SK-N-SH treated with all-trans-retinoic acid at 6 μM for 48 hours (cell line): ENCODE data around the gene CRIP2.

Source experiments
- ATAC-seq: fragments of 200-7000 bp; cut with Tn5 transposase; 3 replicates; pipeline ENCODE4 v1.9.1; 2020; ENCODE audit warnings: mild to moderate bottlenecking, moderate library complexity
- ARNTL ChIP-seq: fragments of 450-650 bp; formaldehyde crosslinking; IDR thresholded peaks from 2 replicates; pipeline ENCODE4 v1.5.0; 2020; ENCODE audit warnings: low read depth, mild to moderate bottlenecking, moderate library complexity, borderline replicate concordance
- BACH2 ChIP-seq: fragments of 250-450 bp; sonication (Bioruptor Pico); IDR thresholded peaks from 2 replicates; pipeline ENCODE4 v1.9.0; 2021; ENCODE audit warnings: mild to moderate bottlenecking, borderline replicate concordance
- CREB5 ChIP-seq: fragments of 250-450 bp; sonication (Bioruptor Pico); IDR thresholded peaks from 2 replicates; pipeline ENCODE4 v1.5.1; 2020; ENCODE audit warnings: low read depth, mild to moderate bottlenecking, moderate library complexity
- CSDC2 ChIP-seq: fragments of 250-450 bp; sonication (Bioruptor Pico); IDR thresholded peaks from 2 replicates; pipeline ENCODE4 v1.5.0; 2020; ENCODE audit warnings: mild to moderate bottlenecking, moderate library complexity
- CSRNP3 ChIP-seq: fragments of 250-450 bp; sonication (Bioruptor Pico); IDR thresholded peaks from 2 replicates; pipeline ENCODE4 v1.5.1; 2021; ENCODE audit warnings: mild to moderate bottlenecking, moderate library complexity
- ESRRG ChIP-seq: fragments of 250-450 bp; sonication (Bioruptor Pico); IDR thresholded peaks from 2 replicates; pipeline ENCODE4 v1.6.1; 2021; ENCODE audit warnings: mild to moderate bottlenecking
- ISL1 ChIP-seq: fragments of 250-450 bp; sonication (Bioruptor Pico); IDR thresholded peaks from 2 replicates; pipeline ENCODE4 v2.1.2; 2022; ENCODE audit warnings: mild to moderate bottlenecking, moderate library complexity
- OSR1 ChIP-seq: fragments of 250-450 bp; sonication (Bioruptor Pico); IDR thresholded peaks from 2 replicates; pipeline ENCODE4 v1.8.0; 2022; ENCODE audit warnings: moderate library complexity, mild to moderate bottlenecking, inconsistent platforms
- PATZ1 ChIP-seq: fragments of 250-450 bp; sonication (Bioruptor Pico); IDR thresholded peaks from 2 replicates; pipeline ENCODE4 v1.8.0; 2020; ENCODE audit warnings: mild to moderate bottlenecking, moderate library complexity, borderline replicate concordance
- PPARA ChIP-seq: fragments of 250-450 bp; sonication (Bioruptor Pico); IDR thresholded peaks from 2 replicates; pipeline ENCODE4 v1.5.0; 2020; ENCODE audit warnings: mild to moderate bottlenecking, borderline replicate concordance
- SNAI2 ChIP-seq: fragments of 250-450 bp; sonication (Bioruptor Pico); IDR thresholded peaks from 2 replicates; pipeline ENCODE4 v1.5.0; 2020; ENCODE audit warnings: mild to moderate bottlenecking, moderate library complexity
- TCF4 ChIP-seq: fragments of 250-450 bp; sonication (Bioruptor Pico); IDR thresholded peaks from 2 replicates; pipeline ENCODE4 v1.8.0; 2021; ENCODE audit warnings: mild to moderate bottlenecking, moderate library complexity, borderline replicate concordance
- TOX ChIP-seq: fragments of 250-450 bp; sonication (Bioruptor Pico); IDR thresholded peaks from 2 replicates; pipeline ENCODE4 v1.8.0; 2021; ENCODE audit warnings: mild to moderate bottlenecking, moderate library complexity, borderline replicate concordance
- TSHZ2 ChIP-seq: fragments of 250-450 bp; sonication (Bioruptor Pico); IDR thresholded peaks from 2 replicates; pipeline ENCODE4 v1.5.0; 2020; ENCODE audit warnings: mild to moderate bottlenecking, moderate library complexity
- ZFP3 ChIP-seq: fragments of 250-450 bp; sonication (Bioruptor Pico); IDR thresholded peaks from 2 replicates; pipeline ENCODE4 v1.5.0; 2020; ENCODE audit warnings: mild to moderate bottlenecking, moderate library complexity
- ZNF565 ChIP-seq: fragments of 450-650 bp; formaldehyde crosslinking; conservative IDR thresholded peaks from 2 replicates; pipeline ENCODE4 v1.5.0; 2020; ENCODE audit warnings: low read depth, mild to moderate bottlenecking, moderate library complexity
- ZNF8 ChIP-seq: fragments of 450-650 bp; formaldehyde crosslinking; IDR thresholded peaks from 2 replicates; pipeline ENCODE4 v1.5.0; 2020; ENCODE audit warnings: mild to moderate bottlenecking, moderate library complexity

CRIP2 gene

DNA sequence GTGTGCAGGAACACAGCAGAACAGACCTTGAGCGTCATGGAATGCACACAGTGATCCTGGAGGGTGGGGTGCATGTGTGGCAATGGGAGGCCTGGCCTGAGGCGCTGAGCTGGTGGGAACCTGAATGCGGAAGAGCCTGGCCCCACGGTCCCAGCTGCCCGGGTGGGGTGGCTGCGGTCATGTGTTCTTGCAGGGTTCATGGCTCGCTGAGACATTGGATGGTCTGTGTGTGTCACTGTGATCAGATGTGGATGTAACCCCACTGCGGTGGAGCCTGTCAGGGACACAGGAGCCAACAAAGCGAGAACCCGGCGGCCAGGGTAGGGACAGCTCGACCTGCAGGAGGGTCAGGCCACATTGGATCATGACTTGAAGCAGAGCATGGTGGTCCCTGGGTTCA lies 31.8 kb upstream of the CRIP2 start:
- TF ChIP-seq SNAI2 (CRISPR knock-in tag) (no peak), PATZ1 (CRISPR knock-in tag) (no peak)
- no peak for ATAC-seq

DNA sequence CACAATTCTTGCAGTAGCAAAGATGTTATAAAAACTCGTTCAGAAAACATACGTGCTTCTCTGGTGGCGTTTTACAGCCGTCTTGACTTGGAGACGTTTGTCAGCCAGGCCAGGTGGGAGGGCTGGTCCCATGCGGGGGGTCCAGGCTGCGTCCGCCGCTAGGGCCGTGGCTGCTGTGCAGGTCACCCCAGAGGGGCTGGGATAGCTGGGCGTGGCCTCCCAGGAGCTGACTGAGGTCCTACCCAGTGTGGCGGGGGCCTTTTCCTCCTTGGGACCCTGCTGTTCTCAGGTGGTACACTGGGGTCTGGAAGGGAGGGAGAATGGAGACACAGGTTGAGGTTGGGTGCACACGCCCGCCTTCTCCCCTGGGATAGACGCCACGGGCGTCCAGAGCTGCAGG lies 29.8 kb upstream of the CRIP2 start:
- no peak for TF ChIP-seq PATZ1 (CRISPR knock-in tag)
- TF ChIP-seq TOX (CRISPR knock-in tag) = no peak
- TF ChIP-seq CREB5 (CRISPR knock-in tag) = no peak
- ATAC-seq = no peak

DNA sequence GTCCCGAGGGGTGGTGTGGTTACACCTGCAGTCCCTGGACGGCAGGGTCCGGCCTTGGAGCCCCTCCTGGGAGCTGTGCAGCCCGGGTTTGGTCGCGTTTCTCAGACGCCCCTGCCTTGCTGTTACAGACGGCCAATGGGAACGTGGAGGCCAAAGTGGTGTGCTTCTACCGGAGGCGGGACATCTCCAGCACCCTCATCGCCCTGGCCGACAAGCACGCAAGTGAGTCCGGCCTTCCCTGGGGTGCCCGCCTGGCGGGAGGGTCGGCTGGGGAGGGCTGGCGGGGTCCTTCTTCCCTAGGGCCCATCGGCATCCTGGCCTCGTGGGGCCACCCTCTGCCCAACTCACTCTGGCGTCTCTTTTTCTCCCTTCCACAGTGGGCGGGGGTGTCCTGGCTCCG lies 29.3 kb upstream of the CRIP2 start:
- no peak for ATAC-seq
- TF ChIP-seq PPARA (CRISPR knock-in tag) (no peak), SNAI2 (CRISPR knock-in tag) (no peak), TOX (CRISPR knock-in tag) (no peak), CSRNP3 (CRISPR knock-in tag) (no peak), ESRRG (CRISPR knock-in tag) (no peak), ARNTL (no peak), TCF4 (CRISPR knock-in tag) (no peak), TSHZ2 (CRISPR knock-in tag) (no peak), ZNF565 (CRISPR knock-in tag) (no peak), ZFP3 (CRISPR knock-in tag) (no peak), CREB5 (CRISPR knock-in tag) (no peak), CSDC2 (CRISPR knock-in tag) (no peak), PATZ1 (CRISPR knock-in tag) (no peak), ISL1 (CRISPR knock-in tag) (no peak), ZNF8 (CRISPR knock-in tag) (no peak), OSR1 (CRISPR knock-in tag) (no peak), BACH2 (no peak)
